Measurements from ENCODE around the gene SMPX. TPM values are rescaled to one million over a fixed set of nuclear protein-coding genes. Genes with fewer than 3 reads are reported as not detected.

Gene SMPX
- polyA plus RNA-seq, 4 donors: 0.21 to 0.57 (median 0.28) TPM

DNA sequence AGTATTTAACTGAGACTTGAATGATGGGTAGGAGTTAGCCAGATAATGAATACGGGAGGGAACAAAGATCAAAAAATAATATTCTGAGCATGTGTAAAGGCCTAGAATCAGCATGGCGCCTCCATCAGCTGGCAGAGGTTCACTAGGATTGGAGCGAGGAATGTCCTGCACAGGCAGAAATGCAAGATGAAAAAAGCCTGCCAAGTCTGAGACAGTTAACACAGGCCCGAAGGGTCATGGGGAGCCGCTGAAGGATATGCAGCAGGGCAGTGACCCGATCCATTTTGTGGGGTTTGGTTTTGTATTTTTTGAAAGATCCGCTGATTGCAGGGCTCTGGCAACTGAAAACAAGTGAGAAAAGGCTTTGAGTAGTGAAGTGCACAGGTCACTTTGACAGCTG lies 40.1 kb downstream of the SMPX start:
- DNase-seq (ENCODE audit: low read depth in 4 of 4, low spot score in 2 of 4): no peak

DNA sequence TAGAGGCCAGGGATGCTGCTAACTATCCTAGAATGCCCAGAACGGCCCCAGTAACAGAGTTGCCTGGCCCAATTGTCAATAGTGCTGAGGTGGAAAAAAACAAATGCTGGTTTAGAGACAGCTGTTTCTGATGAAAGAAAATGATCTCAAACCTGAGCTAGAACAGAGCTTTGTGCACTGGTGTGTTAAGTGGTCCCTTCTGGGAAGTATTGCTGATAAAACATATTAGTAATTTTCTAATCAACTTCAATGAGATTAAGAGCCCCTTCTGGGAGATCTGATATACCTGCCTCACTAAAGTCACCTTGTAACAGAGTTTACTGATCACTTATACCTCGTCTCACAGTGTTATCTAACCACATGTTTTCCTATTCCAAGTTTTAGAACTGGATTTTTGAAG lies 42.1 kb downstream of the SMPX start:
- no peak for DNase-seq (ENCODE audit: low read depth in 4 of 4, low spot score in 2 of 4)

DNA sequence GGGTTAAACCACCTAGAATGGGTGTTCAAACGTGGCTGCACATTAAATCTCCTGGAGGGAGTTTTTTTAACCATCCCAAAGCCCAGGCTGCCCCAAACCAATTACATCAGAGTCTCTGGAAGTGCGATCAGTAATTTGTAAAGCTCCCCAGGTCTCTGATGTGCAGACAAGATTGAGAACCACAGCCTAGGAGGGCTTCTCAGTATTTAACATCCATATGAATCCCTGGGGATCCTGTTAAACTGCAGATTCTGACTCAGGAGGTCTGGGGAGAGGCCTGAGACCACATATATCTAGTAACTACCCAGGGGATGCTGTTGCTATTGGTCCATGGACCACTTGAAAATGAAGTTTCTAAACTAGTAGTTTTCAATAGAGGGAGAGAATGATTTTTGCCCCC lies 42.6 kb downstream of the SMPX start:
- DNase-seq (ENCODE audit: low read depth in 4 of 4, low spot score in 2 of 4): no peak

DNA sequence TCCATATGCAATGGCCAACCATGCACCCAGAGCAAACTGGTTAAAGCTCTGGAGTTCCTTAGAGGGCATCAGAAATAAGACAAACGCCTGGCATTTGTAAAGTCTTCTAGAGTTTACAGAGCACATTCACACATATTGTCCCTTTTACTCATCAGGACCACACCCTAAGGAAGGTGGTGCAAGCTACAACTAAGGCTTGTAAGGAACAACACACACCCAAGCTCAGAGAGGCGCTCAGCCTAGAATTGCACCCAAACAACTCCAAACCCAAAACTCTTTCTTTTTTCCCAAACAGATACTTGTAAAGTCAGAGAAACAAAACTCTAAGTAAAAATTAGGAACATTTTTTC lies 46.1 kb downstream of the SMPX start:
- DNase-seq (ENCODE audit: low read depth in 4 of 4, low spot score in 2 of 4): no peak

DNA sequence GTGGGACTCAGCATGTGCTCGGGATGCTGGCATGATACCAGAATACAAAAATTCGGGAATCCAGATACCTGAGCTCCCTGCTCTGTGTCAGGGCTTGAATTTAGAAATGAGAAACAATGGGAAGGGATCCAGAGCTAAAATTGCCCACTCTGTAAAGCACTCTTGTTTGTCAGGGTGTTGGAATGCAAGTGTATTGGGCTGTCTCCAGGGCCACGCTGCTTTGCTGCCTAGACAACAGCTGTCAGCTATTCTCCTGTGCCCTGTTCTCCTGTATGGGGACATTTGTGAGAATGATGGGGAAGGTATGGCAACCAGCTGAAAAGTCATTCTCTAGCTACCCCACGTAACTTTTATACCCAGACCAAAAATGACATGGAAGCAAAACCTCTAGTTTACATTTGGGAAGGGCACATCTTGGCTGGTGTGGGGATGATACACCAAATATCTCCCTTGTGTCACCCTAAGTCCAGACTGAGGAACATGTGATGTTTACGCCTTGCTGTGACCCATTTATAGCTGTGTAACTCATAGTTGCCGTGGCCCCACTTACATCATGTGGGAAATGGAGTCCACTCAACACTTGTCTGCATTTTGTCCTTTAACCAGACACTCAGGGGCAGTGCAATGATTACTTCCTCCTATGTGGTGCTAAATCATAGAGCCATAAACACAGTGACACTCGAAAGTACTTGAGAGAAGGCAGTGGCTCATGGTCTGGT lies 46.6 kb downstream of the SMPX start:
- DNase-seq (ENCODE audit: low read depth in 4 of 4, low spot score in 2 of 4): no peak

DNA sequence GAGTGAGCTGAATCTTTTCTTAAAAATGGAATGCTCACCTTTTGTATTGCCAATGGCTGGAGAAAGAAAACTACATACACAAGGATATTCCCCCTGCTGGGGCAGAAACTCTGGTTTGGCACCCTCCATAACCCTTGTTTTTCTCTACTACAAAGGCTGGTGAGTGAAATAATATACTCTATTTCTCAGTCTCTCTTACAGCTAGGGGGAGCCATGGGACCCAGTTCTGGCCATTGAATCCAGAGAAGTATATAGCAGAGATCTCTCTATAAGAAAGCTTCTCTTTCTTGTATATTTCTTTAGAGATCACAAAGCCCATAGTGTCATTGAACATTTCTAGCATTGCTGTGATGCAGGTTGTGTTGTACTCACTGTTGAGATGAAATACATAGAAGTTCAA lies 49.8 kb downstream of the SMPX start:
- no peak for DNase-seq (ENCODE audit: low read depth in 4 of 4, low spot score in 2 of 4)

DNA sequence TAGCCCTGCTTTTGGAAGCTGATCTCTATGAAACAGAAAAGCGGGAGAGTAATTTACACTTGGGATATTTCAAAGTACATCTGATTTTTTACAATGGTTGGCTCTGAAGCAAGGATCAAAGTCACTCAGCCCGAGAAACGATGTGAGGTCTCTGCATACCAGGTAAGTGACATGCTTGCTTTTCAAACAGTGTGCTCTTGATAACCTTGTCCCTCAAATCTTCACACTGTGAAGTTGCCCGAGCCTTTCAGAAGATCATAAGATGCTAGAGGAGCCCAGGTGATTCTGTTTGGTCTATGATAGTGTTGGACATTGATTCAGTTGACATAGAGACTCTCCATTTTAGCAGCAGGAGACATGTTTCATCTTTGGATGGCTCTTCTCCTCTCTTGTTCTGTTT lies 52.7 kb downstream of the SMPX start:
- DNase-seq (ENCODE audit: low read depth in 4 of 4, low spot score in 2 of 4): no peak

DNA sequence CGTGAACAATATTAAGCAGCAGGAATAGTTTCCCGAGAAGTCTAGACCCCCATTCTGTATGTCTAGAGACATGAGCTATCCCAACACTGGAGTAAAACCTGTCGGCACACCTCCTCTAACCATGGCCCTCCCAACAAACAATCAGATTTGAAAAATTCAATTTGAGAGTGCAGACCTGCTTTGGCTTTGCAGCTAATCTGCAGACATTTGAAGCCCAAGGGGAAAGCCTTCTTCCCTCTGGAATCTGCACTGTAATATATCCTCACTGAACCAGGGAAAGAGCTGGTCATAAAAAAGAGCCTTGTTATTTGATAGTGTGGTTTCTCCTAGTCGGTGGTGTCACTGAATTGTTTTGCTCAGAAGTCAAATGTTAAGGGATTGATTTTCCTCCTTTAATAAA lies 55.2 kb downstream of the SMPX start:
- no peak for DNase-seq (ENCODE audit: low read depth in 4 of 4, low spot score in 2 of 4)

DNA sequence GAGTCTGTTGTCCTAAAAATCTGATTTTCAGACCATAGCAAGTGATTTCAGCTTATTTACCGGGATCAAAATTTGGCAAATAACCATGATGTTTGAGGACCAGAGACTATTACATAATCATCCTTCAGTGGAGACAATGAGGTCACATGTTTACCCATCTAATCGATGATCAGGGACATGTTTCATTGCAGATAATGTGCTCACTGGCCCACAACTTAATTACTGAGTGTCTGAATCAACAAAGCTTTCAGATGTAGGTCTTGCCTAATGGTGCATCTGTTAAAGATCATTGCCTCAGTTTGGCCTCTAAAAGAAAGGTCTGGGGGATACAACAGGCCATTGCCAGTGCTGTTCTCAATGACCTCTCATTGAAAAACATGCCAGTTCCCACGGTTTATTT lies 56.9 kb downstream of the SMPX start:
- no peak for DNase-seq (ENCODE audit: low read depth in 4 of 4, low spot score in 2 of 4)

DNA sequence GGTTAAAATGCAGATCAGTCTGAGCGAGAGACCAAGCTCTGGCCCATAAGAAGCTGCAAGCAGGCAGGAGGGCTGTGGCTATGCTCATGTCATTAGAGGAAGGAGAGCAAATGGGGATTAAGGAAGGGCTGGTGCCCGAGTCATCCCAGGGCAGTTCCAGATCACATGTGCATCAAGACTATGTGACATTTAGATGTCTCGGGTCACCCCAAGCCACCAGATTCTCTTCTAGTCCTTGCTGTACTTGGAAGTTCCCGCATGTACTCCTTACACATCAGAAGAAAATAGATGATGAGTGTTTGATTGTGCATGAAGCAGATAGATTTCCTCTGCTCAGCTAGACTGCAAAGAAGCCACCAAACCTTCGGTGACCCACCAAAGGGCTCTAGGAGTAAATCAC lies 57.6 kb downstream of the SMPX start:
- no peak for DNase-seq (ENCODE audit: low read depth in 4 of 4, low spot score in 2 of 4)

DNA sequence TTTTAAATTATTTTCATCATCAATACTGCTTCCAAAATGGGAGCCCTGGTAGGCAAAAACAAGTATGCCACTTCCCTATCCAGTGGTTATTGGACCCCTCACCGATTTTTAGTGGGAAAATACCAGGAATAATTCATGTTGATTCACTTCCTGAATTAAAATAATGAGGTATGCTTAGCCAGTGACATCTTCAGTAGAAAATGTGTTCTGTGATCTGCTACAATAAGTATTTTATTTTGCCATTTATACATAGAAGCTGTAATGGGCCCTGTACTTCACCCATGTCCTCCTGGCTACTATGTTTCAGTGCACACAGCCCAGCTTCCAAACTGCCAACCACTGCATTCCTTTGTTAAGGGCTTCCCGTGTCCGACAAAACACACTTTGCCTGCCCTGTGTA lies 58.8 kb downstream of the SMPX start:
- DNase-seq (ENCODE audit: low read depth in 4 of 4, low spot score in 2 of 4): no peak

DNA sequence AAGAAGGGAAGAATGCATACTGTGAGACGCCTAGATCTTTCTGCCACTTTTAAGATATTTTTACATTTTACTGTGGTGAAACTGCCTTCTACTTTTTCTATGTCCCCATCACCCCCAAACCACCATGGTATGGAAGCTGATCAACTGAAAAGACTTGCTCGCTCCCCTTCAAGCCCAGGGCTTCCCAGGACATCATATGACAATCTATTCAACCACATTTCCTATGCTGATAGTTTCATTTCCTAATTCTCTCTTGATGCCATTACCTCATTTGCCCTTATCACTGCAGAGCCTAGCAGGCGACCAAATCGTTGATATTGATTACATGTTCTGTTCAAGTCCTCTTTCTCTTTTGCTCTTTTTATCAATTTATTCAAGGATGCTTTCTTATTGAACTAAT lies 59.6 kb downstream of the SMPX start:
- no peak for DNase-seq (ENCODE audit: low read depth in 4 of 4, low spot score in 2 of 4)

DNA sequence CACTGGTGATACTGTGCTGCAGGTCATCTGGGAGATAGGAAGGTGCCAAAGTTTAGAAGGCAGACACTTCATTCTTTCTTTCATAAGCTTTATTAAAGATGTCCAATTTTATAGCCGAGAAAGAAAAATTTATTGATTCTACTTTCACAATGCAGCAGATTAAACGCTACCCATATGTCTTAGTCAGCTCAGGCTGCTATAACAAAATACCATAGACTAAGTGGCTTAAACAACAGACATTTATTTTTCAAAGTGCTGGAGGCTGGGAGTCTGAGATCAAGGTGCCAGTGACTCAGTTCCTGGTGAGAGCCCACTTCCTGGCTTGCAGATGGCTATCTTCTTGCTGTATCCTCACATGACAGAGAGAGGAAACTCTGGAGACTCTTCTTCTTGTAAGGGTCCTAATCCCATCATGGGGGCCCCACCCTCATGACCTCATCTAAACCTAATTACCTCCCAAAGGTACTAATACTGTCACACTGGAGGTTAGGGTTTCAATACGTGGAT lies 66.4 kb downstream of the SMPX start:
- DNase-seq (ENCODE audit: low read depth in 4 of 4, low spot score in 2 of 4): no peak

DNA sequence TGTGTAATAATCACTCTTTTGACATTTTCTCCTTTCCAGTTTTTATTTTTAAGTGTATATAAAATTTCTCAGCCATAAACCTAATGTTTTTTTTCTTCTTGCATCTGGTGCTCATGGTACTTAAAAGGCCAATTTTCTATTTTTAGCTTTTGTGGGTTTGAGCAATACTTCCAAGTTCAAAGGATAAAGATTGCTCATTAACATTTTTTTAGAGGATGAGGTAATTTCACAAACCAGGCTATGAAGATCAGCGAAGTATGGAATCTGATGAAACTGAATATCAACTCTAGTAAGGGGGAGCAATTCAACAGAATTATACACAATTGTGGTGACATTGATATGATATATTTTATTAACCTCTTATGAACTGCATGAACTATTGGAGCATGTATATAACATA lies 74.0 kb downstream of the SMPX start:
- no peak for DNase-seq (ENCODE audit: low read depth in 4 of 4, low spot score in 2 of 4)

DNA sequence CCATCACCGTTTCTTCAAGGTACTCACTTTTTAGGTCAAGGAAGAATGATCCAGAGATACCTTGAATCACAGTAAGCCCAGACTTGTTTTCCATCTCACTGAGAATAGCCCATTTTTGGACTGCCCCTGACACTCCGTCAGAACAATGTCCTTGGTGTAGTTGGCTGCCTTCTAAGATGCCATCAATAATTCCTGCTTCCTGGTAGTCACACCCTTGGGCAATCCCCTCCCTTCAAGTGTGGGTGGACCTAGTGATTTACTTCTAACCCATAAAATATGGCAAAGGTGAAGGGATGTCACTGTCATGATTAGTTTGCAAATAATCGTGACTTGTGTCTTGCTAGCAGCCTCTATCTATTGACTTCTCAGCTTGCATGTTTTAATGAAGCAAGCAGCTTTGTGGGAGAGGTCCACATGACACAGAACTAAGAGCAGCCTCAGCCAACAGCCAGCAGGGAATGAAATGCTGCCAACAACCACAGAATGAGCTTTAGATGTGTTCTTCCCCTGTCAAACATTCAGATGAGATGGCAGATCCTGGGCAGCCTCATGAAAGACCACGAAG lies 79.8 kb downstream of the SMPX start:
- no peak for DNase-seq (ENCODE audit: low read depth in 4 of 4, low spot score in 2 of 4)

DNA sequence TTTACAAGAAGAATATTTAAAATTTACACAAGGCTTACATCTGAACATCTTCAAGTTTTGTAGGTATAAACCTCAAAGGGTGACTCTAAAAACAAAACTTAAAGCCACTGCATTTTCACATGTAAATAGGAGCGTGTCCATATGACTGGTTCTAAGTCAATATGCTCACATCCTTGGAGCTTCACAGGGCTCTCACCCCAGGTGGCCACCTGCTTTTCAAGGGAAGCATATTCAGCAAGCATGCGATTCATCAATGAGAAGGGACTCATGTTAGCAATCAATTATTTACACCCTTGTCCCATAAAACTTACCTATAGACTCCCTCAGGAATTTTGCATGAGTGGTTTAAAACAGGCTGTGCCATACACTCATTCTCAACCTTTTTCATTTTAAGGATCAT lies 82.0 kb downstream of the SMPX start:
- DNase-seq (ENCODE audit: low read depth in 4 of 4, low spot score in 2 of 4): no peak

DNA sequence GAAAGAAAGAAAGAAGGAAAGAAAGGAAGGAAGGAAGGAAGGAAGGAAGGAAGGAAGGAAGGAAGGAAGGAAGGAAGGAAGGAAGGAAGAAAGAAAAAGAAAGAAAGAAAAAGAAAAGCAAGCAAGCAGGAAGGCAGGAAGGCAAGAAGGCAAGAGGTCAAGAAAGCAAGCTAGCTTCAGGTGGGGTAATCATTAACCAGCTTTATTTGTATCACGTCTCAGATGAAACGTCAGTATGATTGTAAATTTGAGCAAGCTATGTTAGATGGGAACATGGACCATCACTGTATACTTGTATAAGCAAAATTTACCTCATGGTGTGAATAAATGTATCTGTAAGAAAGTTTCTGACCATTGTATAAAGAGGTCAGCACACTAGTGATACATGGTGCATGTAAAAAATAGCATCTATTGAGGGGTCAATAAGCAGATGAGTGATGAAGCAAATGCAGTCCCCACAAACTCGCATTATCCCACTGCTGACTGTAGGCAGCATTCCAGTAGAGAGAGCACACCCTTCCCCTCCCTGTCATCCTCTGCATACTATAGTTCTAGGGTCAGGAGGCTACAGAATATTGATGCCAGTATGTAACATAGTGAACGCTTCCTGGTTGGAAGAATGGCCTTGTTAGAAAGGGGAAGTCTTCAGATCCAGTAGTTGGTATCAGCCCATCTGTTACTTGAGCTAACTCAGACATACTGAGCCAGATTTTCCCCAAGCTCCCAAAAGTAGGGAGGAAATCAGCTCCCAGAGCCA lies 83.3 kb downstream of the SMPX start:
- DNase-seq (ENCODE audit: low read depth in 4 of 4, low spot score in 2 of 4): no peak

DNA sequence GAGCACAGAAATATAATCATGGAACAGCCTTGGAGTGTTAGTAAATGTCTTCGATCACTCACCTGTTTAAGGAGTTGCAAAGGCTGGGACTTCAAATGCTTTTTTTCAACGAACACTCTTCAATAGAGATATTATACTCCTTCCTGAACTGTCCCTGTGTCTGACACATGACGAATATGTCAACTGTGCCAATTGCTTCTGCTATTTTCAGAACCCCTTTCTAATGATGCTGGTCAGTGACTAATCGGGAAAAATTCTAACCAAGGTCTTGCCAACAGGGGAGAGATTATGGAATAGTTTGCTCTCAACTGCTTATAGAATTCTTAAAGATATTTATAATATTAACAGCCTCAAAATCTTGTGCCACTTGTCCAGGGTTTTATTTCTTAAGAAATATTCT lies 91.2 kb downstream of the SMPX start:
- no peak for DNase-seq (ENCODE audit: low read depth in 4 of 4, low spot score in 2 of 4)

DNA sequence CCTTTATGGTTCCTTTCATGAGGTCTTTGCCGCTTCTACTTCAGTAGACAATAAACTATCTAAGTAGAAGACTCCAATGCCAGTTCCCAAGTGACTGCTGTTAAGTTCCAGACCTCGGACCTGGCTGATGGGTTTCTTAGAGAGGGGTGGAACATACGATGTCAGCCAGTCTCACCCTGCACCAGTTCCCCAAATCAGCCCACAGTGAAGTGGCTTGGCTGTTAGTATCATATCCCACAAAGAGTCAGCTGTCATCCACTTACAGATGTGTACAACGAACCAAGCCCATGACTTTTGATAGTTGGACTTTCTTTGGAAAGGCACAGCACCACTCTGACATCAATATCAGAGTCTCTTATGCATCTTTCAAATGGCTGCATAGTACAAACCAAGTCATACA lies 91.7 kb downstream of the SMPX start:
- DNase-seq (ENCODE audit: low read depth in 4 of 4, low spot score in 2 of 4): no peak

DNA sequence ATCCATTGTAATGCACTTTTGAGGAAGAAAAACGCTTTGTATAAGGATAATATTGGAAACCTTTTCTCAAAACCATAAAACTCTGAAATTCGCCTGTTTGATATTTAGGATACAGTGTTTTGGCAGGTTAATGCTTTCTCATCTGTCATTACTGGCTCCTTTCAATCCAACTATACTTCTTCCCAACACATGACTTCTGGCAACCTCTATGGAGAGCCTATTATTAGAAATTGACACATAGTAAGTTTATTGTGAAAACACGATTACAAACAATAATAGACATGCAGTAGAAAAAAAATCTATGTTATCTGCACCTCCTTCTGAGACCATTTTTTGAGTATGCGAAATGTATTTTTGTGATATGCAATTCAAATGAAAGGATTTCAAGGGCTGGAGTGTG lies 95.2 kb downstream of the SMPX start:
- DNase-seq (ENCODE audit: low read depth in 4 of 4, low spot score in 2 of 4): no peak

DNA sequence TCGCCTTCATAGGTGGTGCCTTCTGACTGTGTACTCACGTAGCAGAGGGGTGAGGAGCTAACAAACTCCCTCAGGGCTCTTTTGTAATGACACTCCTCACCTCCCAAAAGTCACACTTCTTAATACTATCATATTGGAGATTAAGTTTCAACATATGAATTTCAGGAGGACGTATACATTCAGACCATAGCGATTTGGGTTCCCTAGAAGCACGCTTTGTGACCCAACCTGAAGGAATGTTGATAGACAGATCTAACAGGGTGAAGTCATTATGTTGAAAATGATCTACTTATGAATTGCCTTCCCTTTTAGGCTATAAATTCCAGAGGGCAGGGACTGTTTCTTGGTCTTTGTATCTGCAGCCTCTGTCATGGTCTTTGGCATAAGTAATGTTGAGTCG lies 96.6 kb downstream of the SMPX start:
- DNase-seq (ENCODE audit: low read depth in 4 of 4, low spot score in 2 of 4): no peak

DNA sequence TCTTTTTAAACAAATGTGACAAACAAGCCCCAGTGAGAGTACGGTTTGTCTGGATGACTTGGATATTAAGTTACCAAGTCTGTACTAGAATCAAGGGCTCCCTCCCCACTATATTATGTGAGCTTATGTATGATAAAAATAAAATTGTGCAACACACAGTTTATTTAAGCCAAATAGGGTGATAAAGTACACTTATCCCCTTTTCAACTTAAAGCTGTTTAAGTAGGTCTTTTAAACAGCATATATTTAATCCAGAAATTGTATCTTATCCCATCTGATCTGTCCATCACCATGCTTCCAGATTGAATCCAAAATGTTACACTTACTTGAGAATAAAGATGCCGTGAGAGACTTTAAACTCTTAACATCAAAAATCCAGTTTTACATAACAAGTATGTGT lies 97.8 kb downstream of the SMPX start:
- no peak for DNase-seq (ENCODE audit: low read depth in 4 of 4, low spot score in 2 of 4)
